NCI-H1092 (cell line): ENCODE measurements around the gene PARP8.
"Not testable (repeated sequence)": the region's sequence is repeated elsewhere in the genome, so short reads cannot be mapped to it uniquely, and the experiment has no call there.

Experiments used
- DNase-seq: peaks from one replicate; lab custom pipeline; 2025; lab: John Stamatoyannopoulos, UW

PARP8 gene, protein sequence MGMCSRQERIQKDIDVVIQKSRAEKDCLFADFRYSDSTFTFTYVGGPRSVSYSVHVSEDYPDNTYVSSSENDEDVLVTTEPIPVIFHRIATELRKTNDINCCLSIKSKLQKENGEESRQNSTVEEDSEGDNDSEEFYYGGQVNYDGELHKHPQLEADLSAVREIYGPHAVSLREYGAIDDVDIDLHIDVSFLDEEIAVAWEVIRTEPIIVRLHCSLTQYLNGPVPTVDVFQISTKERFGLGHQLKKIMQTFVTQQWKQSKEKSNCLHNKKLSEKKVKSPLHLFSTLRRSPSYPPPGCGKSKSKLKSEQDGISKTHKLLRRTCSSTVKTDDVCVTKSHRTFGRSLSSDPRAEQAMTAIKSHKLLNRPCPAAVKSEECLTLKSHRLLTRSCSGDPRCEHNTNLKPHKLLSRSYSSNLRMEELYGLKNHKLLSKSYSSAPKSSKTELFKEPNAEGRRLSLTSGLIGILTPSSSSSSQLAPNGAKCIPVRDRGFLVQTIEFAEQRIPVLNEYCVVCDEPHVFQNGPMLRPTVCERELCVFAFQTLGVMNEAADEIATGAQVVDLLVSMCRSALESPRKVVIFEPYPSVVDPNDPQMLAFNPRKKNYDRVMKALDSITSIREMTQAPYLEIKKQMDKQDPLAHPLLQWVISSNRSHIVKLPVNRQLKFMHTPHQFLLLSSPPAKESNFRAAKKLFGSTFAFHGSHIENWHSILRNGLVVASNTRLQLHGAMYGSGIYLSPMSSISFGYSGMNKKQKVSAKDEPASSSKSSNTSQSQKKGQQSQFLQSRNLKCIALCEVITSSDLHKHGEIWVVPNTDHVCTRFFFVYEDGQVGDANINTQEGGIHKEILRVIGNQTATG

GRCh38 chr5:50666261-50667022 lies at the start of gene PARP8:
PARP8 (plus strand) TSS chr5:50666637; CDS start chr5:50667096, 459 bp downstream.
- DNase-seq: no peak

GRCh38 chr5:50623666-50624065 lies 42.8 kb upstream of the PARP8 start:
- no peak for DNase-seq

DNA sequence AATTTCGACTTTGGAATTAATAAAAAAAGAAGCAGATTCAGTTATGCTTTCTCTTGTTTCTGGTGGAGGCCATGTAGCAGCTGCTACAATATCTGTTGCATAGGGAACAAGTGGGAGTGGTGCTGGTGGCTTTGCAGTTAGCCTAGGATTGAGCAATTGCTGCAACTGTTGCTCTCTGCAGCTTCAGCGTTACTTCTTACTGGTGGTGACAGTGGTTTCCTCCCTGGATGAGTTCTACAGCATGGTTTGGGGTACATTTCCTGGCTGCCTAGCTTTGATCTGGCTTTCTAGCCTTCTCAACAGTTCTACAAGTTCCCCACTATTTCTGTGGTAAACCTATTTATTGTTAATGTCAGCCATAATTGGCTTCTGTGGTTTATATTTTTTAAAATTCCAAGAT lies 31.6 kb upstream of the PARP8 start:
- DNase-seq: not testable (repeated sequence)

DNA sequence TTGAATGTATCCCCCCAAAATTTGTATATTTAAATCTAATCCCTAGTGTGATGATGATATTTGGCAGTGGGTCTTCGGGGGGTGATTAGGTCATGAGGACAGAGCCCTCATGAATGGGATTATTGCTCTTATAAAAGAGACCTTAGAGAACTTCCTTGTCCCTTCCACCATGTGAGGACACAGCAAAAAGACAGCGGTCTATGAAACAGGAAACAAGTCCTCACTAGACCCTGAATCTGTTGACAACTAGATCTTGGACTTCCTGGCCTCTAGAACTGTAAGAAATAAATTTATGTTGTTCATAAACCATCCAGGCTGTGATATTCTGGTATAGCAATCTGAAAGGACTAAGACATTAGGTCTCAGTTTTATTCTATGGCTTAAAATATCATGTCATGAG lies 28.9 kb upstream of the PARP8 start:
- DNase-seq: not testable (repeated sequence)

DNA sequence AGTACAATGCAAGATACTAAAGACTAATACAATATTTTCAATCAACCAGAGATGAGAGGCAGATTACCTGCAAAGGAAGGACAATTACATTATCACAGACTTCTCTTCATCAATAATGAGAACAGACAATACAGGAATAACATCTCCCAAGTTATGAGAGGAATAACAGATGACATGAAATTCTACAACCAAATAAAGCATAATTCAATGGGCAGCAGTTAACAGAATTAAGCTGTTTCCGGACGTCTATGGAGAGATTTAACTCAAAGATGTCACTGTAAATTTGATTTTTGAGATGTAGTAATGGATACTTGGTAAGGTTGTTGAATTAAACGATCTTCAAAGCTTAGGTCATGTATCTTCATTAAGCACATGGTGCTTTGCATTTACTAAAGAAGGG lies 19.8 kb upstream of the PARP8 start:
- no peak for DNase-seq

DNA sequence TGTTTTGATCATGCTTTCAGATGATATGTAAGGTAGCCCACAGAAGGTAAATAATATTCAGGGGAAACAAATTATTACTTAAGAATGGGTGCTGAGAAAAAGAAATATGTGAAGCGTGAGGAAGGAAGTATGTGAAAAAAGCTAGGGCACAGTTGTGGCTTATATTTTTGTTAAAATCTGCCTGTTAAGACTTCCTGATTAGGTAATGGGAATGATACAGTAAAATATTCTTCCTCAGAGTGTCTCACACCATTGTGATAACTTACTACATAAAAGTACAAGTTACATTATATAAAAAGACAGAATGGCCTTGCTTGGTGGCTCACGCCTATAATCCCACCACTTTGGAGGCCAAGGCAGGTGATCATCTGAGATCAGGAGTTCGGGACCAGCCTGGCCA lies 18.7 kb upstream of the PARP8 start:
- DNase-seq: no peak

- no peak for DNase-seq
These were observed 12.5 kb upstream of the PARP8 start for GRCh38 chr5:50653946-50654345.

DNA sequence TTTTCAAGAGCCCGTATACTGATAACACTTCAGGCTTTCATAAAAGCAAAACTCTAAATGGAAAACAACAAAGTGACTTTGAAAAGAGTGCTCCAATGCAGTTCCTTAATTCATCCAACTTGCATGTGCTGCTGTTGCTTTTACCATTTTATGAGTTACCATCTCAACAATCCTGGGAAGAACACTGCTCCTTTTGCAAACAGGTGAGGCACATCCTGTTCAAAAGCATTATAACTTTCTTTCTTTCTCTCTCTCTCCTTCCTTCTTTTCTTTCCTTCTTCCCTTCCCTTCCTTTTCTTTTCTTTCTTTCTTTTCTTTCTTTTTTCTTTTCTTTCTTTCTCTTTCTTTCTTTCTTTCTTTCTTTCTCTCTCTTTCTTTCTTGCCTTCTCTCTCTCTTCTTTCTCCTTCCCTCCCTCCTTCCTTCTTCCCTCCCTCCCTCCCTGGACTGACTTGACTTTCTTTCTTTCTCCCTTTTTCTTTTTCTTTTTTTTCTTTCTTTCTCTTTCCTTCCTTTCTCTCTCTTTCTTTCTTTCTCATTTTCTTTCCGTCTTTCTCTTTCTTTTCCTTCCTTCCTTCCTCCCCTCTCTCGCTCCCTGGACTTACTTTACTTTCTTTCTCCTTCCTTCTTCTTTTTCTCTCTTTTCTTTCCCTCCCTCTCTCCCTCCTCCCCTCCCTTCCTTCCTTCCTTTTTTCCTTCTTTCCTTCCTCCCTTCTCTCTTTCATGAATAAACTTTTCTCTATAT lies 11.2 kb upstream of the PARP8 start:
- DNase-seq: no peak

DNA sequence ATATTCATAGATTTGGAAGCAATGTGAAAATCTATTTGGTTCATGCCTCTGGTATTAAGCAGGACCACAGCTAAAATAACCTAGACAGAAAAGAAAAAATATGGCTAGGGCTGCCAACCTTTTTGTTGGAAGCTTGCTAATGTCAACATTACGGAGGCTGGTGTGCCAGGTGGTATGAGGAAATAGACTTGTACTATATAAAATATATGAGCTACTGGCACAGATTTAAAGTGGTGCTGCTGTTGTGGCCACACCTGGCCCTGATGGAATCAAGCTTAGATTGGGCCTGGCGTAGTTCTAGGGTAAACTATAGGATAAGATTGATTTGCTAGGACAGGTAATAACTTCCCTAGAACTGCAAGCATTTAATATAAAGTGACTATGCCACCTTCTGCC lies 10.6 kb upstream of the PARP8 start:
- DNase-seq: no peak

- DNase-seq: no peak
These were observed 9.4 kb upstream of the PARP8 start for GRCh38 chr5:50657044-50657443.

DNA sequence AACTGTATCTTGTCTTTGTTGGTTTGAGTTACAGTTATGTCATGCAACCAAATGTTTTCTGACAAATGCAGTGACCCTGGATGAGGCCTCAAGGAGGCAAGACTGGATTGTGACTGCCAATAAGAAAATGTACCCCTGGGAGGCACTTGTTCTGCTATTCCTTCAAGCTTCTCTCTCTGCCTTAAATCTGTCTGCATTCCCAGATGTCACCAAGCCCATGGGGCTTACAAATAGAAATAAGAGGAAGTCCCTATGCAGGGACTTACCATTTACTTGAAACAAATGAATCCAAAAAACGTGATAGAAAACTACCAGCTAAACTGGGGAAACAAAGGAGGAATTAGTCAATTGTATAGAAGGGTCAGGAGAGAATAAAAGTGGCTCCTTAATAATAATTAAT lies 8.2 kb upstream of the PARP8 start:
- no peak for DNase-seq

- DNase-seq: no peak
These were observed 2.8 kb upstream of the PARP8 start for GRCh38 chr5:50663636-50664035.

DNA sequence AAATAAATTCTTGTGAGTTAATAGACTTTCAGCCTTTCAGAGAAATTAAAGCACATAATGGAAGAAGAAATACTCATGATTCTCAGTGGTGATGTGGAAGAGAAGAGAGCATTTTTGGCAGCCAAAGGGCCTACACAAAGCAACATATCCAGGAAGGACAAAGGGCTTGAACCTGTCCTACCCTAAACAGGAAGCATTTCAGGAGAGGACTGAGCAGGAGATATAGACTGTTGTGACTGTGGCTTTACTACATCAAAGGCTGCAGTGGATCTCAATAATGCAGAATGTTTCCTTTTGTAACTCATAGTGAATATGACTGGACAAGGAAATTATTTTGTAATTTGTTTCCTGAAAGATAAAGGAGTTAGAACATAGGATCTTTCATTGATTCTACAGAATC lies 1.3 kb upstream of the PARP8 start:
- no peak for DNase-seq

GRCh38 chr5:50665761-50666202 lies 655 bp upstream of the PARP8 start:
- DNase-seq: not testable (repeated sequence)

DNA sequence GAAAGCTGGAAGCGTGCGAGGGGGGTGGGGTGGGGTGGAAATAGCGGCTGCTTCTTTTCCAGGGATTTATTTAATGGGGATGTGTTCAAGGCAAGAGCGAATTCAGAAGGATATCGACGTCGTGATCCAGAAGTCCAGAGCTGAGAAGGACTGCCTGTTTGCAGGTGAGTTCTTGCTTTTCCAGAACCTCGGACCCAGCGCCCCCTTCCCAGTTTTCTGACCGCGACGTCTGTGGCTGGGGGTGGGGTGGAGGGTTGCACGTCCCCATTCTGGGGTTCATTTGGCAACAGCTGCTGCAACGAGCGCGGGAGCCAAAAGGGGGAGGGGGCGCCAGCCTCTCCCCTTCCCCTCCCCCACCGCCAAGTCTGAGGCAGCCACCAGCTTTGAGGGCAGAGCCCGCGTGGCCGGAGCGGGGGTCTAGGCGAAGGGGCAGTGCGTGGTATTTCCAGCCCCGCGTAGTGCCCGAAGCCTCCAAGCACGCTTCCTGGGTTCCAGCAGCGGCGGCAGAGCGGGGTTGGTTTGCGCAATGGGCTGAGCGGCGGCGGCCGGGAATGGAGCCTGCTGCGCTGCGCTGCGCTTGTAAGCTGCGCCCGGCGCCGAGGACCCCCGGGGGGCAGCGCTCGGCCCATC lies 701 bp downstream of the PARP8 start:
- DNase-seq: no peak

DNA sequence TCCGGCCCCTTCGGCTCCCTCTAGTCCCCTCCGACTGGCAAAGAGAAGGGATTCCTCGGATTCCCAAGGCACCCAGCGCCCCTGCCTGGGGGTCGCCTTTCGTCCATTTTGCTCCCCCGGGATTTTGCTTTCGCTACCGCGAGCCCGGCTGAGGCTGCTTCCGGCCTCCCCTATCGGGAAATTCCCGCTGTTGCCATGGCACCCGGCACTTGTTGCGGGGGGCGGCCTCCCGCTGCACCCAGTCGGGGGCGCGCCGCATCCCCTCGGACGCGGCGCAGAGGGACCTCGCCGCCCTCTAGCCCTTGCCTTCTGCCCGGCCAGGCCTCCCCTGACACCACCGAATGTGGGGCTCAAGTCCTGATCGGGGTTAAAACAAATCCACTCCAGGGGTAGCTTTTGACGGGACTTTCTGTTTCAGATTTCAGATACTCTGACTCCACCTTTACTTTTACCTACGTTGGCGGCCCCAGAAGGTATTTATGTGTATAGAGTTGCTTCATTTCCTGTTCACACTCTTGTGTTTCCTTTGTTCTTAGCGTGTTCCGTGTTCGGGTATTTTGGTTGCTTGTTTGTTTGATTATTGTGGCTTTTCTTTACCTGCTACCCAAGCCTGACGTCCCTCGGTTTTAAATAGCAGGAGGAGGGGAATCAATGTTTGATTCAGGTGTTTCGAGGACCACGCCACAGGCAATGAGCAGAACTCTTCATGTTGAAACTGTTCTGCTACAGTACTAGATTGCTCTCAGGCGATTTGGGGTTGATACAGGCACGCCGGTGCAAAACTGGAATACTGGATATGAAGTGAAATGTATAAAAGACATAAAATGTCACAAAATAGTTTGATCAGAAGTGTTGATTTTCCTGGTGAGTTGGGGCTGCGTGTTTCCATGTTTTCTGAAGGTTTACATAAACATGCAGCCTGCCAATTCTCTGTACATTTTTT lies 1.5 kb downstream of the PARP8 start:
- peak; percentile 36 for DNase-seq

DNA sequence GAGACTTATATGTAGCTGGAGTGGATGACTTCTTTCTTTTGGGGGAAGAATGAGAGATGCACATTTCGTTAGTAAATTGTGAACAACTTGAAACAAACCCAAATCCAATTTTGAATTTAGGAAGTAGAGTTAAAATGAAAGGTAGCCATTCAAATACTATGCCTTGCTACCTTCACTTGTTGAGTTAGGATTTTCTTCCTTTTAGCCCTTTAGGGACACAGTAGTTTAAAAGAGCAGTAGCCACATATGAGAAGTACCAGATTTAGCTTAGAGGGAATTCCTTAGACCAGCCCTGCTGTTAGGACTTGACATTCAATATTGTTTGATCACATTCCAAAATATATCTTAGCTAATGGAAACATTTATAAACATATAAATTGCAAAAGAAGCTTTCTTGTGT lies 2.2 kb downstream of the PARP8 start:
- DNase-seq: not testable (repeated sequence)

DNA sequence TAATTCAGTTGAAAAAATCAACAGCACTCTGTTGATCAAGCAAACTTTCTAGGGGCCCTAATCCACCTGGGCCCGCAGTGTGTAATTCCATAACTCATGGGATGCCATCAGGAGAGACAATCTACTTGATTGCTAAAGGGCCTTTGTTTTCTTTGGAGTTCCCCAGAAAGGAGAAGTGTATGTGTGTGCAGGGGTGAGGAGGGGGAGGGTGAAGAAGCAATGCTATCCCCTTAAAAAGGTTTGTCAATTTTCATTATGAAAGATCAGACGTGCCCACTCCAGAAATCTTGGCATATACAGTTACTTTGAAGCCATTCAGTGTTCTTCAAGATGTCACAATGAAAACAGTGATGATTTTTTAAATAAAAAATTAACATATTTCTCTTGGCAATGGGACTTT lies 6.2 kb downstream of the PARP8 start:
- DNase-seq: no peak

GRCh38 chr5:50673444-50673843 lies 7.0 kb downstream of the PARP8 start:
- not testable (repeated sequence) for DNase-seq

- no peak for DNase-seq
These were observed 8.9 kb downstream of the PARP8 start for GRCh38 chr5:50675385-50675784.
